Right ventricle myocardium superior (tissue), 1 donor: ENCODE results near the gene AKAP8L. TPM values are rescaled to one million over a fixed set of nuclear protein-coding genes. Genes with fewer than 3 reads are reported as not detected.
"Not testable (repeated sequence)": the region's sequence is repeated elsewhere in the genome, so short reads cannot be mapped to it uniquely, and the experiment has no call there.

Experiments used
- ATAC-seq: fragments of 200-7000 bp; cut with Tn5 transposase; one replicate; pipeline ENCODE4 v1.9.1; 2020; ENCODE audit warnings: mild to moderate bottlenecking; ENCODE audit not compliant: poor library complexity
- DNase-seq: peaks from one replicate; pipeline ENCODE4 v3.0.0-alpha.2; 2020
- intact Hi-C: fragments of 100-400 bp; cut with DNase I; formaldehyde crosslinking; loops from one replicate; pipeline ENCODE4 v1.11.2; 2022
- total RNA-seq: library from RNA; stranded (reverse); fragmentation: NEBNext Ultra II Directional; extraction: Animal tissue kit (Norgen Biotek cat#: 25700); gene quantifications from one replicate; pipeline ENCODE4 v1.2.1, GENCODE V29; 2021
- donor health status: DM: no; HTN: yes; CAD: no; lungs with severe emphysema.

AKAP8L gene
- total RNA-seq, 1 donor from 2014 or later = 74.5 TPM

DNA sequence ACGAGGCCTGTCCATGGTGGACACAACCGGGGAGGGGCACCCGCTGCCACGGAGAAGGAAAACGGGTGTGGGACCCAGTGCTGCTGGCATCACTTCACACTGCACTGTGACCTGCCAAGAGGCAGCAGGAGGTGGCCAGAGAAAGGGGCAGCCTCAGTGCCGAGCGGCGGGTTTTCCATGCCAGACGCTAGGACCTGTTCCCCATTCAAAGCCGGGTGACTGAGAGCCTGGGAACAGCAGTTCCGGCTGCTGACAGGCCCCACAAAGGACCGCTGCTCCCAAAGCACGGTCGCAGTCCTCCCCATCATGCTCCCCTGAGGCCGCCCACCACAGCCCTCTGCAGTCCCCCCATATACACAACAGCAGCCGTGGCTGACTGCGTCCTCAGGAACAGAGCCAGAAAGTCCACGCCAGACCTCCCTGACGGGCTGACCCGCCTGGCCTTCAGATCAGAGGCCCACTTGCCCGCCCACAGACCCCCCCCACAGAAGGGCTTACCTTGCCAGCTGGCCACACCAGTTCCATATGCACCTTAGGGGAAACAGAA, 44.6 kb downstream of the AKAP8L start:
- peak; percentile 47 for DNase-seq
- intact Hi-C loops = loop anchor here (10.0 kb wide), 1 partner anchor 119 kb away; no protein-coding TSS in a partner anchor
- peak; percentile 10 for ATAC-seq

DNA sequence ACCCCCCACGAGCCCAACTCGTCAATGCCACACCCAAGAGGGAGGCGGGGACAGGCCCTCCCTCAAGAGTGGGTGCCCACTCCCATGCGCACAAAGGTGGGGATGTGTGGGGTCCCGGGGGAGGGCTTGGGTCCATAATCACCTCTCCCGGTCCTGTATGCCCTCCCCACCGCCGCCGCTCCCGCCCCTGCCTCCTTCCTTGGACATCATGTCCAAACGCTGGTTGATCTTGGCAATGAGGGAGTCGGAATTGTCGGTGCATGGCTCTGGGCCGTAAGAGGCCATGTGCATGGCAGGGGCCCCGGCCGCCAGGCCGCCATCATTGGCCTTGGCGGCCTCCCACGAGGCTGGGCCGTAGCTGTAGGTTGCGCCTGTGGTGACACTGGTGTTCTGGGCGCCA, 45.1 kb downstream of the AKAP8L start:
- DNase-seq (peak; percentile 39), ATAC-seq (no peak)
- intact Hi-C loops = loop anchor here (10.0 kb wide), 1 partner anchor 119 kb away; no protein-coding TSS in a partner anchor

DNA sequence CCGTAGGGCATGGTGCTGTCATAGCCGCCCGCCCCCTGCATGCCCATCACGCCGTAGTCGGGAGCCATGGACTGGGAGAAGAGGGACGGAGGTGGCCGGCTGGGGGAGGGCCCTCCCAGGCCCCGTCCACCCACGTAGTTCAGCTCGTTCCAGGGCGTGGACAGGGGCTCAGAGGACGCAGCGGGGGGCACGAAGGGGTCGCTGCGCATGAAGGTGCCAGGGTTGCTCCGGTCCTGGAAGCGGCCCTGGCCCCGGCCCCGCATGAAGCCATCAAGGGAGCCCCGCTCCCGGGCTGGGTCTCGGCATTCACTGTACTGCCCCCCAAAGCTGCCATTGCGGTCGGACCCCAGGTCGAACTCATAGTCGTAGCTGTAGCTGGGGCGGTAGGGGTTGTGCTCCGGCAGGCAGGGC, 45.9 kb downstream of the AKAP8L start:
- ATAC-seq (no peak), DNase-seq (peak; percentile 38)
- intact Hi-C loops = loop anchor here (10.0 kb wide), 1 partner anchor 118 kb away; no protein-coding TSS in a partner anchor

DNA sequence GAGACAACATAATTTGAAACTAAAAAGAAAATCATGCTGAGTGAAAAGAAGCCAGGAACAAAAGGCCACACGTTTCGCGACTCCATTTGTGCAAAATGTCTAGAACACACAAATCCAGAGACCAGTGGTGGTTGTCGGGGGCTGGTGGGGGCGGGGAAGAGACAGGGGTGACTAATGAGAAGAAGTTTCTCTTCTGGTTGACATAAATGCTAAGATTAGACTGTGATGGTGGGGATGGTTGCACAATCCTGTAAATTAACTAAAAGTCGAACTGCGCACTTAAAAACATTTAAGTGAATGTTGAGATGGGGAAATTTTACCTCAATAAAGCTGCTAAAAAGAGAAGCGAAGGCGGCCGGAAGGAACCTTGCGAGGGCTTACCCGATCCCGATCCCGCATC, 46.3 kb downstream of the AKAP8L start:
- DNase-seq = no peak
- intact Hi-C loops = loop anchor here (10.0 kb wide), 1 partner anchor 118 kb away; no protein-coding TSS in a partner anchor
- no peak for ATAC-seq

DNA sequence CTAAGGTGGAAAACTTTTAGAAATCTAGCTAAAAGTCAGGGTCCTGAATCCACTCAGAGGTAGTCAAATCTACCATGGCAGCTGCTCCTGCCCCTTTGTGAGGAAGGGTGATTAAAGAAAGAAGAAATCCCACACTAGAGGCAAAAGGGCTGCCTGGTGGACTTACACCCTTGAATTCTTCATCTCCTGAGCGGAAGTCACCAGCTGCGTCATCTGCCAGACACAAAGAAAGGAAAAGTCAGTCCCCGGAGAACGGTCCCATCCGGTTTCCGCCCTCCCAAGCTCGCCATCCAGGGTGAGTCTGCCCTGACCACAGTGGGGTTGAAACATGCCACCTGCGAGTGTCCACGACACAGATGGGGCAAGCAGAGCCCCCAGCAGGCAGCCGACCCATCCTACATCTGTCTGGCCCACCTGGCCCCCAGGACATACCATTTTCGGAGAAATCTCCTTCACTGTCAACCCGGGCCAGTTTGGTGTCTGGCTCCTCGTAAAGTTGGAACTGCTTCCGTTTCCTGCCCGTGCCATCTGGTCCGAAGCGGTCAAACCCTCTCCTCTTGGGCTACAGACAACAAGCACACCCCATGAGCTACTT, 46.9 kb downstream of the AKAP8L start:
- intact Hi-C loops = loop anchor here (10.0 kb wide), 1 partner anchor 117 kb away; no protein-coding TSS in a partner anchor
- no peak for ATAC-seq
- DNase-seq = peak; percentile 30

DNA sequence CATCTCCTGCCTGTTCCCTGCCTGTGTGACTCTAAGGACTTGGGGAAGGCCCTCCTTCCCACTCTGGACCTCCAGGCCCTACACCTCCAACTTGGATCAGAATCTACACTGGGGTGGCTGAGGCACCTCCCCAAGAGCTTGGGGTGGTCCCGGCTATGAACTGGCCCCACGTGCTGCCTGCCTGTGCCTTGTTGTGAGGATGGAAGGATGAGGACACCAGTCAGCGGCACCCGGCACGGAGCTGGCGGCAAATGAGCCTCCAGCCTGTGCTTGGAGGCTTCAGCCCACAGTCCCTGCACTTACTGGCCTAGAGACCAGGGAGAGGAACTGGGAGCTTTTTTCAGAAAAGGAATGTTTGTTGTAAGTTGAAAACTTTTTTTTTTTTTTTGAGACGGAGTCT, 47.7 kb downstream of the AKAP8L start:
- DNase-seq (peak; percentile 9), ATAC-seq (no peak)
- intact Hi-C loops = loop anchor here (10.0 kb wide), 1 partner anchor 116 kb away; no protein-coding TSS in a partner anchor

DNA sequence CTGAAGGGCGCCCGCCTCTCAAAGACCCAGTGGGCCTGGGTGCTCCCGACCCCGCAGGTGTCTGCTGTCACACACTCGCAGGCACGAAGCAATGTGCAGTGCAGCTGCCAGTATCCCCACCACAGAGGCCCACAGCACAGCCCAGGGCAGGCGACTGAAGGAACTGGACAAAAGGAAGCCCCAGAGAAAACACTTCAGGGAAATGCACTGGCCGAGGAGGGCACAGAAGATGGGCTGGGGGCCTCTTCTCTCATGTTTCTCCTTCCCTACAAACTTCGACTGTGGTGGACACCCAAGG, 49.2 kb downstream of the AKAP8L start:
- intact Hi-C loops = loop anchor here (5.0 kb wide), 1 partner anchor 37 kb away; the partner anchor contains the start of gene BRD4
- DNase-seq (no peak), ATAC-seq (no peak)

DNA sequence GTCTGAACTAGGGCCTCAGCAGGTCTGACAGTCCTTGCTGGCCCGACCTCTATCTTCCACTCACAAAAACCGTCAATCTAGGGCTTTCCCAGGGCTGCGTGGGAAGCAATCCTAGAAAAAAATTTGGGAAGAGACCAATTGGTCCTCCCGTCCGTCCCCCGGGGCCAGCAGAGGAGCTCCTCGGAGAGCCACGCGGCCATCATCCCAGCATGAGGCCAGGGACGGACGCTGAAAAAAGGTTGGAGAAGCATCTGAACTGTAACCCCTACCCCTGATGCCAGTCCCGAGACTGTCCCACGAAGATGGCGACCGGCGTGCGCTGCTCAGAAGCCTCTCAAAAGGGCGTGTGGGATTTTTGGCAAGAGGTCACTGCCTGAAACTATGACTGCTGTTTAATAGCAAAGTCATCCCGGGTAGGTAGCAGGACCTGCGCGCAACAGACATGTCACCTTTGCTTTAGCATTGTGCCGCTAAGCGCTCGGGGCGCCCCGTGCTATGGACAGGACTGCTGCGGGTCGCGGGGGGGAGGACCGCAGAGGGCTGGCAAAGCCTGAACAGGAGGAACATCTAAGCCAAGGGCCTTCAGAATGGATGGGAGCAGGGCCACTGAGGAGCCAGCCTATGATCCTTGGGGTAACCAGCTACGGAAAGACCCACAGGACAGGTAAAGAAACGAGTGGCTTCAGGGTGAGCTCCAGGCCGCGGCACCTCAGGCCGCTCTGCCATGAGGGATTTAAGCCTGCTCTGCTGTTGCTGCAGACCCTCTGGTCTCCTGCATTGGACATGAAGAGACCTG, 49.8 kb downstream of the AKAP8L start:
- intact Hi-C loops = loop anchor here (5.0 kb wide), 1 partner anchor 37 kb away; the partner anchor contains the start of gene BRD4
- DNase-seq (peak; percentile 40), ATAC-seq (no peak)

DNA sequence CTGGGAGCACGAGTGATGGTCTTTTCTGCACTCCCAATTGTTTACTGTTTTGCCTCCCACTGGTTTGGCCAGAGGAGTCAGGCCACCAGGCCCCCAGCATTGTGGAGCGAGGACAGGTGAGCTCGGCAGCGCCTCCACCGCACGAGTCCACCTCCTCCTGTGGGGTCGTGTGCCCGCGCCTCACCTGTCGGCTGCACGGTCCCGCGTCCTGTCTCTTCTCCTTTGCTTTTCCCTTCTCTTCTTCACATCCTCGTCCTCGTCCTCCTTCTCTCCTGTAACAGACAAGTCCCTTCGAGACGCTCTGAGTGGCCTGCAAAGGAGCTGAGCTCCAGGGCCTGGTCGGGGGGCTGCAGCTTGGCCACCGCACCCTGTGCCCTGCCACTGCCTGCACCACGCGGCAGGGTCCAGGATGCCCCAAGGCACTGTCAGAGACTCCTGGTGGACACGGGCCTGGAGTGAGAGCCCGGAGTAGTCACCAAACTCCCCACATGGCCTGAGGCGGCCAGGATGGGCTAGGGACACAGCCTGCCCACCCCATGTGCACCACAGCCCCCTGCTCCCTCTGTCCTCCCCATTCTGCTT, 50.6 kb downstream of the AKAP8L start:
- intact Hi-C loops = loop anchor here (5.0 kb wide), 1 partner anchor 36 kb away; the partner anchor contains the start of gene BRD4
- DNase-seq (no peak), ATAC-seq (peak; percentile 3)

DNA sequence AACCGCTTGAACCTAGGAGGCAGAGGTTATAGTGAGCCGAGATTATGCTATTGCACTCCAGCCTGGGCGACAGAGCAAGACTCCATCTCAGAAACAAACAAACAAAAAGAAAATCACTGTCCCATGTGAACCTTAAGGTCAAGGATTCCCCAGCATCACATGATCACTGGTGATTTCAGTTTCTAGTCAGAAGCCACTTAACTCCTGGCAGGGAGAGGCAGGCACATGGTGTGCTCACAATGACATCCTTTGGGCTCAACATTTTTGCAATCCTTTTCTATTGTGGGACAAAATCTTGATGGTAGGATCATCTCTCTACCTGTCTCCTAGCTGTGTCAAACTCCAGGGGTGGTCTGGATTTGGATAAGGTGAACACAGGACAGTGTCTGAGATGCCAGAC, 51.3 kb downstream of the AKAP8L start:
- ATAC-seq (peak; percentile 86), DNase-seq (peak; percentile 31)
- intact Hi-C loops = loop anchor here (5.0 kb wide), 1 partner anchor 35 kb away; the partner anchor contains the start of gene BRD4

DNA sequence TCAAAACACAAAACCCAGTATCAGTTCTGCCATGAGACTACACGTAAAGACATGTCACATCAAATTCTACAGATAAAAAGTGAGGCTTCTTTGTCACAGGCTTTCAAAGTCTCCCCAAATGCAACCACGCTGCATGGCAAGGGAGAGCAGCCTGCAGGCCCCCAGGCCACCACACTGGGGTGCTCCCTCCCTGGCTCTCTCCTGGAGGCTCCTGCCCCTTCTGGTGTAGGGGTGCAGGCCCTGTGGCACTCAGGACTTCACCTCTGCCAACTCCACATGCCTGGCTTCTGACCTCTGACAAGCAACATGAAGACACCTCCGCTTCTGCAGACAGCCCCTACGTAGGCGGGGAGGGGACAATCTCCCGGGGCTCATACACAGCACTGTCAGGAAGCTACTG, 53.5 kb downstream of the AKAP8L start:
- DNase-seq (no peak), ATAC-seq (no peak)
- intact Hi-C loops = loop anchor here (5.0 kb wide), 1 partner anchor 33 kb away; the partner anchor contains the start of gene BRD4

DNA sequence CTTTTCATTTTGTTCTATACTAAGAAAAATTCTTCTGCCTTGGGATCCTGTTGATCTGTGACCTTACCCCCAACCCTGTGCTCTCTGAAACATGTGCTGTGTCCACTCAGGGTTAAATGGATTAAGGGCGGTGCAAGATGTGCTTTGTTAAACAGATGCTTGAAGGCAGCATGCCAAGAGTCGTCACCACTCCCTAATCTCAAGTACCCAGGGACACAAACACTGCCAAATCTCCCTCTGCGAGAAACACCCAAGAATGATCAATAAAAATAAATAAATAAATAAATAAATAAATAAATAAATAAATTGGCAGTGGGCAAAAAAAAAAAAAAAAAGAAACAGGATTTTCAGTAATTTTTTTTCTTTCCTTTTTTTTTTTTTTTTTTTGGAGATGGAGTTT, 55.0 kb downstream of the AKAP8L start:
- DNase-seq, intact Hi-C loops, ATAC-seq: not testable (repeated sequence)

DNA sequence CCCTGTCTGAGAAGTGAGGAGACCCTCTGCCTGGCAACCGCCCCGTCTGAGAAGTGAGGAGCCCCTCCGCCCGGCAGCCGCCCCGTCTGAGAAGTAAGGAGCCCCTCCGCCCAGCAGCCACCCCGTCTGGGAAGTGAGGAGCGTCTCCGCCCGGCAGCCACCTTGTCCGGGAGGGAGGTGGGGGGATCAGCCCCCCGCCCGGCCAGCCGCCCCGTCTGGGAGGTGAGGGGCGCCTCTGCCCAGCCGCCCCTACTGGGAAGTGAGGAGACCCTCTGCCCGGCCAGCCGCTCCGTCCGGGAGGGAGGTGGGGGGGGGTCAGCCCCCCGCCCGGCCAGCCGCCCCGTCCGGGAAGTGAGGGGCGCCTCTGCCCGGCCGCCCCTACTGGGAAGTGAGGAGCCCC, 55.7 kb downstream of the AKAP8L start:
- intact Hi-C loops, ATAC-seq, DNase-seq: not testable (repeated sequence)

DNA sequence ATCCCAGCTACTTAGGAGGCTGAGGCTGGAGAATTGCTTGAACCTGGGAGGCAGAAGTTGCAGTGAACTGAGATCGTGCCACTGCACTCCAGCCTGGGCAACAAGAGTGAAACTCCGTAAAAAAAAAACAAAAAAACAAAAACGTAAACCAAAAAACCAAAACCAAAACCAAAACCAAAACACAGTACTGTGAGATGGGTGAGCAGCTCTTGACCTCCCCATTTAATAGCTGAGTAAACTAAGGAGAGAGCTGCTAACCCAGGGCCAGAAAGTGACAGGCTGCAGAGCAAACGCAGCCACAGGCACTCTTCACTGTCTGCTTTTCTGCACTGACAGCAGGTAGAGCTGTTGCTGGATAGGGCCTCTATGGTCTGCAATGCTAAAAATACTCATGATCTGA, 58.8 kb downstream of the AKAP8L start:
- ATAC-seq, DNase-seq: not testable (repeated sequence)

DNA sequence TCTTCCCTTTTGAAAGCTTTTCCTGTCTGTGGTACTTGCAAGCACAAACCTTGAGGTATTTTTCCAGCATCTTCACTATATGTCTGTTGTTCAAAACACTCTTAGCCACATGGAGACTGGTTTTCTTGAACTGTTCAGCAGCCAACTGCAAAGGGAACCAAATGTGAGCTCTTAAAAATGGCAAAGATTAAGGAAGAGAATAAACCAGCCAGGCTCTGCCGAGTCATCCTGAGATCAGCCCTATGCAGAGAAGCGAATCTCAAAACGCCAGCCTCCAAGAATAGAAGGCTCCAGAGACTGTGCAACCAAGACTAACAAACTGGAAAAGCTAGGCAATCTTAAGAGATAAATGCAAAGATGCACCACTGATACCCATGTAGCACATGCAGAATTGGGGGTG, 59.9 kb downstream of the AKAP8L start:
- DNase-seq = no peak
- intact Hi-C loops = no loop called here
- ATAC-seq = no peak

More for the DNA sequence above, 58.8 kb downstream of the AKAP8L start:
- intact Hi-C loops = not testable (repeated sequence)

DNA sequence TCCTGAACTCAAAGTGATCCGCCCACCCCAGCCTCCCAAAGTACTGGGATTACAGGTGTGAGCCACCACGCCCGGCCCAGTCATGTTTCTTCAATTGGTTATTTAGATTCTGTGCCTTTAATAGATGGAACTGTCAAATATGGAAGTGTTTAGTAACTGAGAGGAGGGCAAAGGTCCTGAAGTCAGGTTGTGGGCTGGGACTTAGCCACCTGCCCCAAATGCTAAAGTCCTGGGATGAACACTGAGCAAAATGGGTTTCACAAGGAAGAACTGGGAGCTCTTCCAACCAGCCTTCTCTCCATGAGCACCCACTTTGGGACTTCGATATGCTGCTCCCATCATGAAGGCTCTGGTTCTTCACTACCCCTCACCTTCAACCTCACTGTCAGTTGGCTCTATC, 60.9 kb downstream of the AKAP8L start:
- ATAC-seq (no peak), DNase-seq (no peak)
- intact Hi-C loops = no loop called here

DNA sequence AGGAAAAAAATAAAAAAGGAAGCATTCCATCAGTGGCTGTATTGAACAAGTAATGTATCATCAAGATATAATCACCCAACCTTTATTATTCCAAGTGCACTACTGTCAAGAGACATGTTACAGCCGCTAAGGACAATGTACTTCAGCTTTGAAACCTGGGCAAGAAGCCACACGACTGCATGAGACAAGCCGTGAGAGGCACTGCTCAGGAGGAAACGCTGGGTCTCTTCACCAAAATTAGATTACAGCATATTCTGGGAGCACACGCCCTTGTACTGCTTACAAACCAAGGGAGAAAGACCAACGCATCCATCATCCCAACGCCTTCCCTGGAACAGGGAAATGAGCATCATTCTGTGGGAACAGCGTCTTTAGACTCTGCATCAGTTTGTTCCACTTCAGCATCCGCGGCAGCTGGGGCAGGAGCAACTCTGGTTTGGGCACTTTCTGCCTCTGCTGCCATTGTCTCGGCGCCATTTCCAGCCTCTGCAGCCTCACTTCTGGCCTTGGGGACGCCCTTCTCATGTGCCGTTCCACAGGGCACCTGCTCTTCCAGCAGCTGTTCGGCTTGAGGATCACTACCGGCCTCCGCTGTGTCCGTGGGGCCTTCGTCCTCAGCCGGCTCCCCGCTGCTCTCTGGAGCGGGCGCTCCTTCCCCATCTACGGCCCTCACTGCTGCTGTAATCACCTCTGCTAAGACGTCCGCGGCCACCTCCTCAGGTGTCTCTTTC, 64.1 kb downstream of the AKAP8L start:
- no peak for DNase-seq
- ATAC-seq = peak; percentile 75
- intact Hi-C loops = no loop called here

DNA sequence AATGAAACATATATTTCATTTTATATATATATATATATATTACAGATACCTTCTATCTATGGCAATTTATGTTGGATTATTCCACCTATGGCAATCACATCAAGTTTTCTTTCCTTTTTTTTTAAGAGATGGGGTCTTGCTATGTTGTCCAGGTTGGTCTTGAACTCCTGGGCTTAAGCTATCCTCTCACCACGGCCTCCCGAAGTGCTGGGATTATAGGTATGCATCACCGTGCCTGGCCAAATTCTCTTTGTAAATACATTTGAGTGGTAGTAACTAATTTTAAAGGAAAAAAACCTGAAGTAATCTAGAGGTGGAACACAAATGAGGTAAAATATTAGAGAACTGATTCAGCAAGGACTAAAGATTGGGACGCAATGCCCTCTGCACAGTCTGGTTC, 64.9 kb downstream of the AKAP8L start:
- intact Hi-C loops = no loop called here
- DNase-seq (no peak), ATAC-seq (no peak)
